HG03025 (cell line): ENCODE measurements around the gene ERCC6L2.

Experiments
- ATAC-seq: cut with Tn5 transposase; IDR thresholded peaks from one replicate; pipeline ENCODE4 v1.9.1; 2021; ENCODE audit warnings: mild to moderate bottlenecking, moderate library complexity; ENCODE audit not compliant: unreplicated experiment, low FRiP score

Gene ERCC6L2

DNA sequence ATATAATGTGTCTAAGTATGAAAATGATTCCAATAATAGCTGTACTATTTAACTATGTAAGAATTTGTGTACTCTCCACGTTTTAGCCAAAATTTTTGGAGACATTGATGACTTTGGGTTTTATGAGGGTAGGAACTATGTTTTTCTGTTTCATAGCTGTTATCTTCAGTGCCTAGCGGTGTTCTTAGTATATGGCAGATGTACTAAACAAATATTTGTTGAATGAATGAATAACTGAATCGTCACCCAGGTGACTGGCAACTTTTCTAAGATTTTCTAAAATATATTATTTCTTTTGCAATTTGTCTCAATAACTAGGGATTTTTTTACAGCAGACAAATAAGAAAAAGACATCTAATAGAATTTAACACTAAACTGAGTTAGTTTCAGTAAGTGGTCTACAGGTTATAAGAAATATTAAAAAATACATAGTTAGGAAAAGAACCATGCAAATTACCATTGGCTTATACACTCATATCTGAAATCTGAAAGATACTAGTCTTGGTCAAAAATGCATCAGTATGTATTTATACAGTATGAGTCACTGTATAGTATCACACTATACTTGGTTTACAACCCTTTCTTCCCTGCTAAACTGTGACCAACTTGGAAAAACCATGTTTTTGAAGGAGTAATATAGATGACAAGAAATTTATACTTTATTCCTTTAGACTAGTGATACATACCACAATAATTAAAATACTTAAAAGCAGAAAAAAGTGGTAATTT lies 10.5 kb upstream of the ERCC6L2 start:
- ATAC-seq: no peak

DNA sequence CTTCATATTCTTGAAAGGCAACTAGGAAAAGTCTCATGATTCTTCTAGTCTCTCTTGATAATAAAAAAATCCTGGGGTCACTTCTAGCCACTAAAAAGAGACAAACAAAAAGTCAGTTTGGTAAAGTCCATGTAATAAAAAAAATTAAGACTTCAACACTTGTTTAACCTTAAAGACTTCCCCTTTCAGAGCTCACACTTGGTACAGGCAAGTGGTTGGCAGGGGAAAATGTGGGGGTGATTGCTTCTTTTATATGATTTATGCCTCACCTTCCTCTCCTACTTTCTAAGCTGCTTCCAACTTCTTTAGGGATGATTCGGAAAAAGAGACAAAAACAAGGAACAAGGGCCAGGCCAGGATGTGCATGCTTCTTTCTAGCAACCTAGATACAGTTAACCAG lies 5.1 kb upstream of the ERCC6L2 start:
- ATAC-seq: no peak

DNA sequence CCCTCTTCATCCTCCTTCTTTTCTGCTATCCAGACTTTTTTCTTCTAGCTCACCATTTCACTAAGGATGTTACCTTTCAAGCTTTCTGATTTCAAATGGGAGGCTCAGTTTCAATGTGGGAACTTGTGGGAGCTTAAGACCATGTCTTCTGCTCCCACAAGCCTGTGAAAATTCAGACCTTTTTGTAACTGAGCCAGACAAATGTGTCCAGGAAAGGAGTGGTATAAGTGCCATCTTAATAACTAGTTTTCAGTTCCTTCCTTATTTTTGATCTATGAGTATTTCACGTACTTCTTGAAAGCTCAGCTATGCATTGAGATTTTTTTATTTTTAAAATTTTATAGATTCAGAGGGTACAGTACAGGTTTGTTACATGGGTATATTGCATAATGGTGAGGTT lies 4.6 kb upstream of the ERCC6L2 start:
- ATAC-seq: no peak

DNA sequence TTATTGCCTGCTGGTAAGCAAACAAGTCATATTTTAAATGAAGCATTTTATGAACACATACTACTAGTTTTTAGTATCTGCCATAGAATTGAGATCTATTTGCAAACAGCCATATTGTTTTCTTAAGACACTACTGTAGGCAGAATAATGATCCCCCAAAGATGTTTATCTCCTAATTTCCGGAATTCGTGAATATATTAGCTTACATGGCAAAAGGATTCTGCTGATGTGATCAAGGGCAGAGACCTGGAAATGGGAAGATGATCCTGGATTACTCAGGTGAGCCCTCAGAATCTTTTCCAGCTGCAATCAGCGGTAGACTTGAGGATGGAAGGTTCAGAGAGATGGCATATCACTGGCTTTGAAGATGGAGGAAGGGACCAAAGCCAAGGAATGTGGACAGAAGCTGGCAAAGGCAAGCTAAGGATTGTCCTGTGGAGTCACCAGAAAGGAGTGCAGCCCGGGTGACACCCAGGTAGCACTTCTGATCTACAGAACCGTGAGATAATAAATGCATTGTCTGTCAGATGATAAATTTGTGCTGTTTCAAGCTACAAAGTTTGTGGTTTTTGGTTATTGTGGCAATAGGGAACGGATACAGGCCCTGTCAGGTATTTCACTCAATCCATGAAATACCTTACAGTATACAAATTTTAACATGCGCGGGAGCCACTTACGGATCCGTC lies 1.0 kb upstream of the ERCC6L2 start:
- no peak for ATAC-seq

DNA sequence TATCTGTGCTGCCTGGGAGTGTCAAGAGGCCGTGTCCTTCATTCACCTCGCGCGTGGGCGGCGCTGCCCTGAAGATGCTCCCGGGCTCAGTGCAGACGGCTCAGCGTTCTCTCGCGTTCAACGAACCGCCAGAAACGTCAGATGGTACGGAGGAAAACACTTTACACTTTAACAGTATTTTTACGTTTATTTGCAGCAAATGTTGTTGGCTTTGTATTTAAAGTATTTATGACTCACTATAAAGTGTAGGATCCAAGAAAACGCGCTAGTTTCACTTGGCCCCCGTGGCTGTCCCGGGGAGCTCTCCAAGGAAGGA lies 544 bp upstream of the ERCC6L2 start:
- no peak for ATAC-seq

DNA sequence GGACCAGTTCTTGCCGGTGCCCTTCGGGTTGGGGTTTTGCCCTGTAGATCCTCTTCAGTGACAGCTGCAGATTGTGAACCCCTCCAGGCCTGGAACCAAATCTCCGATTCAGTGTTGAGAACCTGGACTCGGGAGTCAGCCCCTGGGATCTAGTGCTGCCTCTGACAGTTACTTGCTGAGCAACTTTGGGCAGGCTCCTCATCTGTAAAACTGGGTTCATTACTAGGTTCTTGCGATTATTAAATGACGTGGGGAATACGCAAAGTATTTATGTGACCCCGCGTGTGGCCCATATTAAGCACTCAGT lies 600 bp downstream of the ERCC6L2 start:
- ATAC-seq: no peak

DNA sequence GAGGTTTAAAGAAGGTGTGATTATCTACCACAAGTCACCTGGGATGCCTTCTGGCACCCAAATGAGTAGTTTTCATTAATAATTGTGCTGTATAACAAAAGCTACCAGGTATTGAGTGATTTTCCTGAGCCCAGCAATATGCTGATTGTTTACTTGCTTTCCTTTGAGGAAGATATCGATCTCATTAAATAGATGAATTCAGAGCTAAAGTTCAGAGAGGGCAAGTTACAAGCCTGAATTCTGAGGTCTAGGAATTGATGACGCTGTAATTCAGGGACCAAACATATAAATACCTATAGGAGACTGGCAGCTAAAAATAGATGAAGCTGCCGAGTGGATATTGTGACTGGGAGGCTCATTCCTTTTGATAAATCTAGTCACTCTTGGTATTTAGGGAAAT lies 1.1 kb downstream of the ERCC6L2 start:
- no peak for ATAC-seq

DNA sequence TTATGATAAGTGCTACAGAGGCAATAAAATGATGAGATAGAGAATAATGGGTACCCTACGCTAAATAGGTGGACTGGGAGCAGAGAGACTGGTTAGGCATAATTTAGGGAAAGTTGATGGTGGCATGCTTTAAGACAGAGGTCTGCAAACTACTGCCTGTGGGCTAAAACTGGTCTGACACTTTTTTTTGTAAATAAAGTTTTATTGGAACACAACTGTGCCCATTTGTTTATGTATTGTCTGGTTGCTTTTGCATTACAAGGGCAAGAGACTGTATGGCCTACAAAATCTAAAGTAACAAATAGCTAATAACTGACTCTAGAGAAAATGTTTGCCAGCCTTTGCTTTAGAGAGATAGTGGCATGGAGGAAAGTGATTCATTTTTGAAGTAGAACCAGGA lies 2.5 kb downstream of the ERCC6L2 start:
- ATAC-seq: no peak

DNA sequence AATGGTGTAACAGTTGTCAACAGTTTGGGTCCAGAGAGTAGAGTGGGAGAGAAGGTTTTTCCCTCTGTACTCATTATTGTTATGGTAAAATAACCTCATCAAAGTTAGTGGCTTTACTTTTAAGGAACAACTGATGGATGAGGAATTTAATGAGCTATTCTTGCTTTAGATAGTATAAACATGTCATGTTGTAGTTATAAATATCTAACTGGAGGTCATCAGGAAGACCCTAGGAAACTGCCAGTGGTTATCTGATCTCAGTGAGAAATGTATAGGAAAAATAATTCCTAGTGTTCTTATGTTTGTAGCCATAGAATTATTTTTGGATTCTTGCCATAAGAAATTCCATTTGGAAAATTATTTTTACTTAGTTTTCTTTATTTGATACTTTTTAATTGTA lies 4.1 kb downstream of the ERCC6L2 start:
- no peak for ATAC-seq

DNA sequence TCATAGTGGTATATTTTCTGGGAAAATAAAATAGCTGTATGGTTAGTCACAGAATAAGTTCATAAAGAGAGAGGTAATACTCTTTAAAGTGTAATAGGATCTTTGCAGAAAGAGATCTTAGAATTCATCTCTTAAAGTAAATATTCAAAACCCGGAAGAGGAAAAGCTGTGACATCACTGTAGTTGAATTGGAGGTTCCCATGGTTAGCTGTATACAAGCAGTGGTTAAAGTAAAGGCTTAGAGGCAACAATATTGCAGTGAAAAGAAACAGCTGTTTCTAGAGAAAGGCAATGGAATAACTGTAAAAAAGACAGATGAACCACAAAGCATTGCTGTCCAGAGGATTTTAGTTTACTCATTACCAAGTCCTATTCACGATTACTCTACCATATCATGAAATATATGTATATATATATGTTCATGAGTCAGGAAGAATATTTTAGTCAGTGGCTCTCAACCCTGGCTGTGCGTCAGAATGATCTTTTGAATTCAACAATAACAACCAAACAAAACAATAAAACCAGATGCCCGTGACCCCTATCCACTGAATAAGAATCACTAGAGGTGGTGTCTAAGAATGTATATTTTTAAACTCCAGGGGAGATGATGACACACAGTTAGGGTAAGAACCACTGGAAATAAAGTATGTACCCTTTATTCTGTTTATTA lies 4.7 kb downstream of the ERCC6L2 start:
- no peak for ATAC-seq

DNA sequence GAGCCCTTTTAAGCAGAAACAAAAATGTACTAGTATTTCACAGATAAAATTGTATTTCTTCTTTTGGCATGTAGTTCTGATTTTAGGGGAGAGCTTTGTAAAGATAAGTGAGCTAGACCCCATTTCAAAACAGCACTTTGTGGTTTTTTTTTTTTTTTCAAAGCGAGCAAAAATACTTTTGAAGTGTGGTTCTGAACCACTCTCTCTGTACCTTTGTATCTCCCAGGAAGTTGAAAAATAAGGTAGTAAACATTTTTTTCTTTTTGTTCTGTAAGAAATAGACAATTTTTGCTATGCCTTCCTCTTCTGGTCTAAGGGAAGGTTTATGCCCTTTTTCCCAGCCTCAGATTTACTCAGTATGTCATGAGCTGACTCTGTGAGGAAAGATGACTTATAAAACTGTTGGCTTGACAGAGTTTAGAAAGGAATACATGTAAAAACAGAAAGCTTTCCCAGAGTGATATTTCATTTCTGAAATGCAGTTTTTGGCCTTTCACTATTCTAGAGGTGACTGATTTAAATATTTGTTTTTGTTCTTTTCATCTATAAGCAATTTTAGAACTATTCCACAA lies 12.5 kb downstream of the ERCC6L2 start:
- no peak for ATAC-seq

DNA sequence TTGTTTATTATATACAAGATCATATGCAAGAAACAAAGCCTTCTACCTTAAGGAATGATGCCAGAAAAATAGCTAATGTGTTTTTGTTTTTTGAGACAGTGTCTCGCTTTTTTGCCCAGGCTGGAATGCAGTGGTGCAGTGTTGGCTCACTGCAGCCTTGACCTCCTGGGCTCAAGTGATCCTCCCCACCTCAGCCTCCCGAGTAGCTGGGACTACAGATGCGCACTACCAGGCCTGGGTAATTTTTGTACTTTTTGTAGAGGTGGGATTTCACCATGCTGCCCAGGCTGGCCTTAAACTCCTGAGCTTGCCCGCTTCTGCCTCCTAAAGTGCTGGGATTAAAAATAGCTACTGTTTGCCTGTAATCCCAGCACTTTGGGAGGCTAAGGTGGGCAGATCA lies 15.1 kb downstream of the ERCC6L2 start:
- ATAC-seq: no peak

DNA sequence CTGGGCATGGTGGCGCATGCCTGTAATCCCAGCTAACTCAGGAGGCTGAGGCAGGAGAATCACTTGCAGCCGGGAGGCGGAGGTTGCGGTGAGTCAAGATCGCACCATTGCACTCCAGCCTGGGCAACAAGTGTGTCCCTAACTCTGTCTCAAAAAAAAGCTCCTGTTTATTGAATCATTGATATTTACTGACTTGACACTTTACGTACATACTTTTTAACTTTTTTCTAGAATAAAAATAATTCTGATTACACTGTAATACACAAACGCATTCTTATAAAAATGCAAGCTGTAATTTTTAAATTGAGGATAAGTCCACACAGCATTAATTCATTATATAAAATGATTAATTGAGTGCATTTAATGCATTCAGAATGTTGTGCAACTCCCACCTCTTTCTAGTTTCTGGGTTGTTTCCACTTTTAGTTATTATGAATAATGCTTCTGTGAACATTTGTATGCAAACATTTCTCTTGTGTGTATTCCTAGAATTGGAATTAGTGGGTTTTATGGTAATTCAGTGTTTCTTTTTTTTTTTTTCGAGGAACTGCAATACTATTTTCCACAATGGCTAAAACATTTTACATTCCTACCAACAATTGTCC lies 15.7 kb downstream of the ERCC6L2 start:
- no peak for ATAC-seq

DNA sequence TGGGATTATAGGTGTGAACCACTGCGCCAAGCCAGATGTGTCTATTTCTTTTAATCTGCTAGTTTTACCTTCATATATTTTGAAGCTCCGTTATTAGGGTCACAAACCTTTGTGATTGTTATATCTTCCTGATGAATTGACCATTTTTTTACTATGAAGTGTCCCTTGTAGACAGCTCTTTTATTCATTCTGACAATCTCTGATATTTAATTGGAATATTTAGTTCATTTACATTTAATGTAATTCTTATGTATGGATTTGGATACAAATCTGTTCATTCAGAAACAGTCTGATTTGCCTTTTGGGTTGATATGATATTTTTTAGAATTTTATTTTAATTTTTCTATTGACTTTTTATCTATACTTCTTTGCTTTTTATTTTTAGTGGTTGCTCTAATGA lies 17.2 kb downstream of the ERCC6L2 start:
- no peak for ATAC-seq

DNA sequence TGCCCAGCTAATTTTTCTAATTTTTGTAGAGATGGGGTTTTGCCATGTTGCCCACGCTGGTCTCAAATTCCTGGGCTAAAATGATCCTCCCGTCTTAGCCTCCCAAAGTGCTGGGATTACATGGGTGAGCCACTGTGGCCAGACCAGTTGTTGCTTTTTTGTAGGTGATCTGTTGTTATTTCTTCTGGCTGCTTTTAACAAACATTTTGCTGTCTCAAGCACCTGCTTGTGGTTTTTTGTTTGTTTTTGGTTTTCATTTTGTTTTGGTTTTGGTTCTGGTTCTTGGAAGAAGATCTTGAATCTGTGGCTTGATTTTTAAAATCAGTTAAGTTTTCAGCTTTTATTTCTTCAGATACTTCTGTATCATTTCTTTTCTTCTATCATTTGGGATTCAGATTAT lies 21.1 kb downstream of the ERCC6L2 start:
- ATAC-seq: no peak

DNA sequence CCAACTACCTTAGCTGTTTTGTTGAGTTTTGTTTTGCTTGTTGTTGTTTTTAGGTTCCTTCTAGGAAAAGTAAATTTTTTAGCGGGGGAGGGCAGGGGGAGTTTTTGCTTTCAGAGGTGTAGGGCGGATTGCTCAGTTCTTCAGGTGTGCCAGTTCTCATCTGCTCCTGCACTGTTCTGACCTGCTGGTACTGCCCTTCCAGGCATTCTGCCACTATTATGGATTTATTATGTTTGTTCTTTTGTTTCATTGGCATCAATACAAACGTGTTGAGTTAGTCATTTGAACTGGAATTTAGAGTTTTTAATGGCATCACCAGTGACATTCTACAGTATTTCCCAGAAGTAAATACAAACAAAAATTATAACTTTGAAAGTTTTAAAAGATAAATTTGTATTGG lies 26.0 kb downstream of the ERCC6L2 start:
- no peak for ATAC-seq

DNA sequence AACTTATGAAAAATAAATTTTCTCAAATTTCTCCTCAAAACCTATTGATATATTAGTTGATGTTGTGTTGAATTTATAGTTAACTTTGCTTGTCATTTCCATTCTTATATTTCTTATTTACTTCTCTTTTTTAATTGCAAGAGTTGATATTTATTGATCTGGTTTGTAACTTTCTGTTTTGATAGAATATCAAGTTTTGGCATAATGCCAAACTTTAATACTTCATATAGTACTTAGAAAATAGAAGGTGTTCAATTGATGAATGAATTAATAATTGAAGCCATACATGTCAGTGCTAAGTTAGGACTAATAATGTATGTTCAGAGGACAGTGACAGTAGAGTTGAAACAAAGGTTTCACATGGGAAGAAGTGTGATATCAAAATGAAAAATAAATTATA lies 27.9 kb downstream of the ERCC6L2 start:
- no peak for ATAC-seq

DNA sequence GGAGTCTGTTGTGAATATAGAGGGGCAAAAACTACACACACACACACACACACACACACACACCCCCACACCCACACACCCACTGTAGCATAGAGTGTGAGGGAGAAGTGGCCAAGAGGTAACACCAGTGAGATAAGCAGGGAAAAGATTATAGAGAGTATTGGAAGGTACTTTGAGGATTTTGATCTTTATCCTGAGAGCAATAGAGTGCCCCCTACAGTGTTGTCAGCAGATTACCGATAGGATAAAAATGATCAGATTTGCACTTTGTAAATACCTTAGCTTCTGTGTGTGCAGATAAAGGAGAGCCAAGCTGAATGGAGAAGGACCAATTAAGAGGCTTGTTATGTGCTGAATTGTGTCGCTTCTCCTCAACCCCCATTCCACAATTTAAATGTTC lies 32.3 kb downstream of the ERCC6L2 start:
- ATAC-seq: no peak

DNA sequence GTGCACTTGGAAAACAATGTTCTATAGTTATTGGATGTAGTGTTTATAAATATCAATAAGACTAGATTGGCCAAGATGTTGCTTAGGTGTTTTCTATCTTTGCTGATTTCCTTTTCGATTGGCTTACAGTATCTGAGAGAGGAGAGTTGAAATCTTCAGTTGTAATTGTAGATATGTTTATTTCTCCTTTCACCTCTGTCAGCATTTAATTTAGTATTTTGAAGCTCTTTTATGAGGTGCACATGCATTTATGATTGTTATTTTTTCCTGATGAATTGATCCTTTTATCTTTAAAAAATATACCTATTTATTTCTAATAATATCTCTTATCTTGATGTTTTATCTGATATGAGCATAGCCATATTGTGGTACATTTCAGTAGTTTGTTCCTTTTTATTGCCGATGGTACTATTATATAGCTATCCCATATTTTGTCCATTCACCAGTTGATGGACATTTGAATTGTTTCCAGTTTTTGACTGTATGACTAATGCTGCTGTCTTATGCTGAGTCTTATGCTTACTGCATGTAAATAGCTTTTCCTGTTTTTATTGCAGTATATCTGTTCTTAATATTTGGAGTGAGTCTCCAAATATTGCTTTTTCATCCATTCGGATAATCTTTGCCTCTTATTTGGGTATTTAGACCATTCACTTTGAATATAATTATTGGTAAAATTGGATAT lies 34.7 kb downstream of the ERCC6L2 start:
- ATAC-seq: no peak

DNA sequence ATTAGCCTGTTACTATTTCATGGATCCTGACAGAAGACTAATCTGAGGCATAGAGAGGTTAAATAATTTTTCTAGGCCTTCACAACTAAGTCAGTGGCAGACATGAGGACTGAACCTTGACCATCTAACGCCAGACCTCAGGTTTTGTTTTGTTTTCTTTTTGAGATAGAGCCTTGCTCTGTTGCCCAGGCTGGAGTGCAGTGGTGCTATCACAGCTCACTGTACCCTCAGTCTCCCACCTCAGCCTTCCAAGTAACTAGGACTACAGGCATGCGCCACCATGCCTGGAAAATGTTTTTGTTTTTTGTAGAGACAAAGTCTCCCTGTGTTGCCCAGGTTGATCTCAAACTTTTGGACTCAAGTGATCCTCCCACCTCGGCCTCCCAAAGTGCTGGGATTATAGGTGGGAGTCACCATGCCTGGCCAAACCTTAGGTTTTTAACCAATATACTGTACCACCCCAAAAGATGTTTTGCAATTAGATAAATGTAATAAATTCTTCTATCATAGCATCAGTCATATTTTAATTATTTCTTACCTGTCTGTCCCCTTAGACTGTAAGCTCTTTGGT lies 35.4 kb downstream of the ERCC6L2 start:
- ATAC-seq: no peak

DNA sequence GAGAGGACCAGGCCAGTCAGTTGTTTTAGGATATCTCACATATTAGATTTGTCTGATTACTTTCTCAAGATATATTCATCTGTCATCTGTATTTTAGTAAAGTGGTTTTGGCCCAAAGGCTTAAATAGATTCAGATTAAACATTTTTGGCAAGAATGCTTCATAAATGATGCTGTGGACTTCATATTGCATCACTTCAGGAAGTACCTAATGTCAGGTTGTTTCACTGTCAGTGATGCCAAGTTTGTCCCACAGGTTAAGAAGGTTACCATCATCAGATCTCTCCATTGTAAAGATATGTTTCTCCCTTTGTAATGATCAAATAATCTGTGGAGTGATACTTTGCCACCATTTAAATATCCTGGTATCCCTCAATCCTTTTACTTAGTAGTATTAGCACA lies 37.3 kb downstream of the ERCC6L2 start:
- no peak for ATAC-seq
